ENCODE results near the gene PISD. TPM values are rescaled to one million over a fixed set of nuclear protein-coding genes. Genes with fewer than 3 reads are reported as not detected.
"Not testable (repeated sequence)": the region's sequence is repeated elsewhere in the genome, so short reads cannot be mapped to it uniquely, and the experiment has no call there.

The PISD gene
- total RNA-seq, 1 donor from 2014 or later = 18.4 TPM

GRCh38 chr22:31614781-31615490 is 47.1 kb downstream of the PISD start:
- peak; percentile 66 for DNase-seq (ENCODE audit: missing footprints)
- ATAC-seq = no peak
- intact Hi-C loops (cut with DNase I) = no loop called here

GRCh38 chr22:31613904-31614296 is 48.1 kb downstream of the PISD start:
- DNase-seq (ENCODE audit: missing footprints) (no peak), ATAC-seq (no peak)
- intact Hi-C loops (cut with DNase I) = no loop called here

GRCh38 chr22:31613286-31613903 is 48.6 kb downstream of the PISD start:
- intact Hi-C loops (cut with DNase I) = no loop called here
- no peak for ATAC-seq

GRCh38 chr22:31612891-31613285 is 49.1 kb downstream of the PISD start:
- ATAC-seq = no peak
- intact Hi-C loops (cut with DNase I) = no loop called here
- no peak for DNase-seq (ENCODE audit: missing footprints)

More at GRCh38 chr22:31613286-31613903, 48.6 kb downstream of the PISD start:
- no peak for DNase-seq (ENCODE audit: missing footprints)

GRCh38 chr22:31611061-31611760 is 50.8 kb downstream of the PISD start:
- intact Hi-C loops (cut with DNase I) = no loop called here
- peak; percentile 68 for ATAC-seq
- no peak for DNase-seq (ENCODE audit: missing footprints)

GRCh38 chr22:31610611-31611010 is 51.4 kb downstream of the PISD start:
- no peak for ATAC-seq
- no peak for DNase-seq (ENCODE audit: missing footprints)

GRCh38 chr22:31609716-31610115 is 52.3 kb downstream of the PISD start:
- intact Hi-C loops (cut with DNase I) = no loop called here
- DNase-seq (ENCODE audit: missing footprints) = no peak
- ATAC-seq = no peak

More at GRCh38 chr22:31610611-31611010, 51.4 kb downstream of the PISD start:
- intact Hi-C loops (cut with DNase I) = no loop called here

GRCh38 chr22:31607696-31608095 is 54.3 kb downstream of the PISD start:
- intact Hi-C loops (cut with DNase I) = no loop called here
- no peak for DNase-seq (ENCODE audit: missing footprints)
- no peak for ATAC-seq

GRCh38 chr22:31605851-31606585 is 56.0 kb downstream of the PISD start:
- intact Hi-C loops (cut with DNase I) = no loop called here
- no peak for ATAC-seq

GRCh38 chr22:31604746-31605705 is 57.0 kb downstream of the PISD start:
- no peak for DNase-seq (ENCODE audit: missing footprints)
- intact Hi-C loops (cut with DNase I) = no loop called here
- no peak for ATAC-seq

More at GRCh38 chr22:31605851-31606585, 56.0 kb downstream of the PISD start:
- DNase-seq (ENCODE audit: missing footprints) = no peak

- intact Hi-C loops (cut with DNase I) = no loop called here
- DNase-seq (ENCODE audit: missing footprints) = no peak
- ATAC-seq = no peak
Observed at GRCh38 chr22:31604137-31604705, 57.8 kb downstream of the PISD start.

- DNase-seq (ENCODE audit: missing footprints) = no peak
- intact Hi-C loops (cut with DNase I) = no loop called here
- no peak for ATAC-seq
Observed at GRCh38 chr22:31603574-31603973, 58.4 kb downstream of the PISD start.

- DNase-seq (ENCODE audit: missing footprints) (no peak), ATAC-seq (no peak)
- intact Hi-C loops (cut with DNase I) = no loop called here
Observed at GRCh38 chr22:31603081-31603525, 58.9 kb downstream of the PISD start.

- ATAC-seq (peak; percentile 77), DNase-seq (ENCODE audit: missing footprints) (no peak)
- intact Hi-C loops (cut with DNase I) = no loop called here
Observed at GRCh38 chr22:31602259-31602952, 59.6 kb downstream of the PISD start.

GRCh38 chr22:31595271-31595670 is 66.7 kb downstream of the PISD start:
- ATAC-seq (no peak), DNase-seq (ENCODE audit: missing footprints) (no peak)
- intact Hi-C loops (cut with DNase I) = no loop called here

GRCh38 chr22:31590161-31590560 is 71.9 kb downstream of the PISD start:
- DNase-seq (ENCODE audit: missing footprints); intact Hi-C loops (cut with DNase I); ATAC-seq: not testable (repeated sequence)

- intact Hi-C loops (cut with DNase I) = no loop called here
- ATAC-seq (no peak), DNase-seq (ENCODE audit: missing footprints) (no peak)
Observed at GRCh38 chr22:31588970-31589675, 72.9 kb downstream of the PISD start.
